ENCODE results near the gene BCAN.
A peak's percentile ranks its signal among the peaks of the same experiment; 100 is the strongest.

The BCAN gene

GRCh38 chr1:156664767-156665411, 23.0 kb downstream of the BCAN start:
- Histone ChIP-seq H4K91ac (ENCODE audit: low read length) (peak overlapping the region; percentile 91), H3K23ac (ENCODE audit: low read length in 2 of 2) (peak overlapping the region in 1 of 2 experiments; percentile 46), H3K14ac (ENCODE audit: low read length in 2 of 2) (peak overlapping the region in 1 of 2 experiments; percentile 87), H3K27ac (ENCODE audit: low read length, poor library complexity, severe bottlenecking) (peak overlapping the region; percentile 11), H3K4ac (ENCODE audit: low read depth in 1 of 2, low read length in 2 of 2) (peak overlapping the region; percentile 86 to 95), H3K4me3 (ENCODE audit: insufficient read depth in 1 of 2, low read depth in 1 of 2, low read length in 2 of 2) (no peak overlapping the region), H3K79me1 (replicated peaks; ENCODE audit: low read length, poor library complexity, severe bottlenecking) (no peaks in the 10 kb centered on the region), H3K4me2 (ENCODE audit: low read length, poor library complexity, severe bottlenecking) (peak overlapping the region; percentile 15), H3K9me3 (ENCODE audit: control insufficient read depth, low read length) (no peaks in the 10 kb centered on the region), H3K36me3 (ENCODE audit: control insufficient read depth in 1 of 2, insufficient read depth in 2 of 2, low read depth in 1 of 2, low read length in 2 of 2) (peaks cover 0 to 11% of the 10 kb centered on the region in 2 experiments), H2AFZ (ENCODE audit: low read depth, low read length) (no peak overlapping the region), H2BK5ac (ENCODE audit: low read depth, low read length, poor library complexity, severe bottlenecking) (no peak overlapping the region), H2BK120ac (ENCODE audit: low read depth, low read length) (peak overlapping the region; percentile 80), H2AK5ac (ENCODE audit: low read length, severe bottlenecking) (peak overlapping the region; percentile 95), H2BK12ac (ENCODE audit: low read length in 2 of 2) (peak overlapping the region; percentile 82 to 98), H2BK15ac (ENCODE audit: low read depth, poor library complexity, severe bottlenecking) (peak overlapping the region; percentile 96), H3K18ac (ENCODE audit: low read depth in 1 of 2, low read length in 2 of 2) (peak overlapping the region; percentile 84 to 92), H4K8ac (ENCODE audit: low read length) (peak overlapping the region; percentile 90), H3K4me1 (ENCODE audit: control insufficient read depth, insufficient read depth, low read depth, low read length) (peaks cover 57% of the 10 kb centered on the region), H3K27me3 (ENCODE audit: control insufficient read depth in 1 of 2, insufficient read depth in 1 of 2, low read length in 2 of 2) (no peaks in the 10 kb centered on the region), H3K9ac (ENCODE audit: low read length) (peak overlapping the region; percentile 7)
- WGBS: 20% methylated on average over 12 of the region's 16 CpGs
- peak; percentile 64 for DNase-seq

GRCh38 chr1:156665539-156665938, 23.6 kb downstream of the BCAN start:
- H3K9ac ChIP-seq (ENCODE audit: low read length): no peak overlapping the region
- WGBS: 49% methylated on average over 3 of the region's 3 CpGs
- H3K18ac ChIP-seq (ENCODE audit: low read depth in 1 of 2, low read length in 2 of 2): peak overlapping the region; percentile 84 to 86
- H2BK12ac ChIP-seq (ENCODE audit: low read length in 2 of 2): peak overlapping the region; percentile 82 to 98
- no peak for DNase-seq
- peak overlapping the region; percentile 87 for H4K91ac ChIP-seq (ENCODE audit: low read length)
- peaks cover 53% of the 10 kb centered on the region for H3K4me1 ChIP-seq (ENCODE audit: control insufficient read depth, insufficient read depth, low read depth, low read length)
- peak overlapping the region; percentile 67 to 84 for H3K4ac ChIP-seq (ENCODE audit: low read depth in 1 of 2, low read length in 2 of 2)
- H3K4me2 ChIP-seq (ENCODE audit: low read length, poor library complexity, severe bottlenecking): no peak overlapping the region
- H3K36me3 ChIP-seq (ENCODE audit: control insufficient read depth in 1 of 2, insufficient read depth in 2 of 2, low read depth in 1 of 2, low read length in 2 of 2): peaks cover 0 to 18% of the 10 kb centered on the region in 2 experiments
- H3K27me3 ChIP-seq (ENCODE audit: control insufficient read depth in 1 of 2, insufficient read depth in 1 of 2, low read length in 2 of 2): no peaks in the 10 kb centered on the region
- no peak overlapping the region for H3K4me3 ChIP-seq (ENCODE audit: insufficient read depth in 1 of 2, low read depth in 1 of 2, low read length in 2 of 2)
- H2AK5ac ChIP-seq (ENCODE audit: low read length, severe bottlenecking): peak overlapping the region; percentile 95
- peak overlapping the region; percentile 73 for H4K8ac ChIP-seq (ENCODE audit: low read length)
- H3K23ac ChIP-seq (ENCODE audit: low read length in 2 of 2): no peak overlapping the region
- no peak overlapping the region for H3K27ac ChIP-seq (ENCODE audit: low read length, poor library complexity, severe bottlenecking)
- no peak overlapping the region for H2BK5ac ChIP-seq (ENCODE audit: low read depth, low read length, poor library complexity, severe bottlenecking)
- no peaks in the 10 kb centered on the region for H3K9me3 ChIP-seq (ENCODE audit: control insufficient read depth, low read length)
- H2BK15ac ChIP-seq (ENCODE audit: low read depth, poor library complexity, severe bottlenecking): peak overlapping the region; percentile 96
- peak overlapping the region; percentile 80 for H2BK120ac ChIP-seq (ENCODE audit: low read depth, low read length)
- no peaks in the 10 kb centered on the region for H3K79me1 ChIP-seq (replicated peaks; ENCODE audit: low read length, poor library complexity, severe bottlenecking)
- peak overlapping the region in 1 of 2 experiments; percentile 66 for H3K14ac ChIP-seq (ENCODE audit: low read length in 2 of 2)
- no peak overlapping the region for H2AFZ ChIP-seq (ENCODE audit: low read depth, low read length)

GRCh38 chr1:156666862-156667609, 25.1 kb downstream of the BCAN start:
- WGBS: 87% methylated on average over 8 of the region's 9 CpGs
- H3K18ac ChIP-seq (ENCODE audit: low read depth in 1 of 2, low read length in 2 of 2): peak overlapping the region; percentile 65 to 79

GRCh38 chr1:156667610-156667967, 25.7 kb downstream of the BCAN start:
- H3K14ac ChIP-seq (ENCODE audit: low read length in 2 of 2): peak overlapping the region in 1 of 2 experiments; percentile 69
- 42% methylated on average over 4 of the region's 5 CpGs for WGBS

More at GRCh38 chr1:156666862-156667609, 25.1 kb downstream of the BCAN start:
- peak overlapping the region; percentile 95 to 96 for H2BK12ac ChIP-seq (ENCODE audit: low read length in 2 of 2)
- DNase-seq: no peak
- H2AFZ ChIP-seq (ENCODE audit: low read depth, low read length): no peak overlapping the region
- H2AK5ac ChIP-seq (ENCODE audit: low read length, severe bottlenecking): peak overlapping the region; percentile 3
- no peak overlapping the region for H3K4me3 ChIP-seq (ENCODE audit: insufficient read depth in 1 of 2, low read depth in 1 of 2, low read length in 2 of 2)
- H3K4ac ChIP-seq (ENCODE audit: low read depth in 1 of 2, low read length in 2 of 2): peak overlapping the region; percentile 62 to 84
- no peak overlapping the region for H3K27ac ChIP-seq (ENCODE audit: low read length, poor library complexity, severe bottlenecking)
- no peaks in the 10 kb centered on the region for H3K27me3 ChIP-seq (ENCODE audit: control insufficient read depth in 1 of 2, insufficient read depth in 1 of 2, low read length in 2 of 2)
- peak overlapping the region; percentile 77 for H4K91ac ChIP-seq (ENCODE audit: low read length)
- peak overlapping the region; percentile 67 for H3K9ac ChIP-seq (ENCODE audit: low read length)
- H3K4me1 ChIP-seq (ENCODE audit: control insufficient read depth, insufficient read depth, low read depth, low read length): peaks cover 46% of the 10 kb centered on the region
- no peaks in the 10 kb centered on the region for H3K79me1 ChIP-seq (replicated peaks; ENCODE audit: low read length, poor library complexity, severe bottlenecking)
- no peaks in the 10 kb centered on the region for H3K9me3 ChIP-seq (ENCODE audit: control insufficient read depth, low read length)
- H2BK5ac ChIP-seq (ENCODE audit: low read depth, low read length, poor library complexity, severe bottlenecking): no peak overlapping the region
- H2BK120ac ChIP-seq (ENCODE audit: low read depth, low read length): peak overlapping the region; percentile 81
- H3K36me3 ChIP-seq (ENCODE audit: control insufficient read depth in 1 of 2, insufficient read depth in 2 of 2, low read depth in 1 of 2, low read length in 2 of 2): peaks cover 12 to 25% of the 10 kb centered on the region in 2 experiments
- peak overlapping the region; percentile 90 for H2BK15ac ChIP-seq (ENCODE audit: low read depth, poor library complexity, severe bottlenecking)
- peak overlapping the region in 1 of 2 experiments; percentile 62 for H3K14ac ChIP-seq (ENCODE audit: low read length in 2 of 2)
- H4K8ac ChIP-seq (ENCODE audit: low read length): peak overlapping the region; percentile 21
- H3K4me2 ChIP-seq (ENCODE audit: low read length, poor library complexity, severe bottlenecking): no peak overlapping the region
- no peak overlapping the region for H3K23ac ChIP-seq (ENCODE audit: low read length in 2 of 2)

More at GRCh38 chr1:156667610-156667967, 25.7 kb downstream of the BCAN start:
- Histone ChIP-seq H3K36me3 (ENCODE audit: control insufficient read depth in 1 of 2, insufficient read depth in 2 of 2, low read depth in 1 of 2, low read length in 2 of 2) (peaks cover 17 to 27% of the 10 kb centered on the region in 2 experiments), H3K4me3 (ENCODE audit: insufficient read depth in 1 of 2, low read depth in 1 of 2, low read length in 2 of 2) (no peak overlapping the region), H2BK15ac (ENCODE audit: low read depth, poor library complexity, severe bottlenecking) (no peak overlapping the region), H3K4ac (ENCODE audit: low read depth in 1 of 2, low read length in 2 of 2) (peak overlapping the region; percentile 68 to 90), H3K4me2 (ENCODE audit: low read length, poor library complexity, severe bottlenecking) (no peak overlapping the region), H4K8ac (ENCODE audit: low read length) (peak overlapping the region; percentile 93), H3K4me1 (ENCODE audit: control insufficient read depth, insufficient read depth, low read depth, low read length) (peaks cover 43% of the 10 kb centered on the region), H2BK12ac (ENCODE audit: low read length in 2 of 2) (peak overlapping the region; percentile 95 to 96), H2AFZ (ENCODE audit: low read depth, low read length) (no peak overlapping the region), H3K18ac (ENCODE audit: low read depth in 1 of 2, low read length in 2 of 2) (peak overlapping the region; percentile 65 to 97), H2BK120ac (ENCODE audit: low read depth, low read length) (peak overlapping the region; percentile 69), H3K27ac (ENCODE audit: low read length, poor library complexity, severe bottlenecking) (no peak overlapping the region), H2BK5ac (ENCODE audit: low read depth, low read length, poor library complexity, severe bottlenecking) (no peak overlapping the region), H3K9me3 (ENCODE audit: control insufficient read depth, low read length) (no peaks in the 10 kb centered on the region), H3K27me3 (ENCODE audit: control insufficient read depth in 1 of 2, insufficient read depth in 1 of 2, low read length in 2 of 2) (no peaks in the 10 kb centered on the region), H3K9ac (ENCODE audit: low read length) (peak overlapping the region; percentile 67), H3K23ac (ENCODE audit: low read length in 2 of 2) (no peak overlapping the region), H2AK5ac (ENCODE audit: low read length, severe bottlenecking) (no peak overlapping the region), H4K91ac (ENCODE audit: low read length) (peak overlapping the region; percentile 77), H3K79me1 (replicated peaks; ENCODE audit: low read length, poor library complexity, severe bottlenecking) (no peaks in the 10 kb centered on the region)
- peak; percentile 50 for DNase-seq
